Vagina (tissue), 2 donors: ENCODE measurements around the gene PHKA2. TPM values are rescaled to one million over a fixed set of nuclear protein-coding genes. Genes with fewer than 3 reads are reported as not detected.

ENCODE experiments used
- DNase-seq, 2 donors: peaks; one replicate each; pipeline ENCODE4 v3.0.0-alpha.2; 2017; ENCODE audit errors: extremely low spot score in 2 of 2
- H3K27ac ChIP-seq: fragments of 200-600 bp; sonication (generic); one replicate; pipeline ENCODE4 v1.5.1; 2019
- H3K27me3 ChIP-seq: fragments of 200-600 bp; sonication (generic); one replicate; pipeline ENCODE4 v1.5.1; 2019
- H3K36me3 ChIP-seq, 2 donors: fragments of 200-600 bp; sonication (generic); one replicate each; pipeline ENCODE4 v1.5.1; 2017 to 2019
- H3K4me1 ChIP-seq: fragments of 200-600 bp; sonication (generic); one replicate; pipeline ENCODE4 v1.5.1; 2019
- H3K4me3 ChIP-seq, 2 donors: fragments of 200-600 bp; sonication (generic); 1 replicate in 1 of 2; 2 replicates in 1 of 2; pipeline ENCODE4 v1.5.1; 2016 to 2019
- H3K9me3 ChIP-seq: fragments of 200-600 bp; sonication (generic); one replicate; pipeline ENCODE4 v1.5.1; 2019
- CTCF ChIP-seq, 3 experiments: fragments of 450-650 bp in 2 of 3; fragments of 200-600 bp in 1 of 3; sonication (generic) in 1 of 3; IDR thresholded peaks; one replicate each; pipeline ENCODE4 v1.5.1; 2017 to 2019; ENCODE audit warnings: antibody characterized with exemption in 3 of 3, mild to moderate bottlenecking in 2 of 3, moderate library complexity in 2 of 3
- POLR2A ChIP-seq, 2 donors: fragments of 450-650 bp; IDR thresholded peaks; one replicate each; pipeline ENCODE4 v1.6.1; 2017; ENCODE audit warnings: antibody characterized with exemption in 2 of 2, mild to moderate bottlenecking in 2 of 2, moderate library complexity in 2 of 2
- POLR2AphosphoS5 ChIP-seq, 2 donors: sonication (generic); formaldehyde crosslinking; IDR thresholded peaks; one replicate each; pipeline ENCODE4 v1.9.0; 2017; ENCODE audit warnings: antibody characterized with exemption in 2 of 2, mild to moderate bottlenecking in 2 of 2, low read depth in 1 of 2; ENCODE audit not compliant: insufficient read depth in 1 of 2
- intact Hi-C: fragments of 100-400 bp; cut with DNase I; formaldehyde crosslinking; loops from one replicate; pipeline ENCODE4 v1.15.1; 2023
- total RNA-seq: library from RNA; depleted of rRNA; stranded (reverse); fragments of >200 nt; gene quantifications from one replicate; pipeline ENCODE4 v1.2.3, GENCODE V29; 2016

PHKA2 gene
- total RNA-seq, 1 donor from 2014 or later, result 29.5 TPM

GRCh38 chrX:18894156-18894555, 89.8 kb downstream of the PHKA2 start:
- no peak for TF ChIP-seq POLR2AphosphoS5 (IDR thresholded peaks at IDR 0.05; ENCODE audit: insufficient read depth in 1 of 2, low read depth in 1 of 2)
- no peak for TF ChIP-seq CTCF (IDR thresholded peaks at IDR 0.05)
- TF ChIP-seq POLR2A (IDR thresholded peaks at IDR 0.05), result no peak
- H3K9me3 ChIP-seq, result no peaks in the 10 kb centered on the region
- no peak for DNase-seq
- H3K4me1 ChIP-seq, result peaks cover 12% of the 10 kb centered on the region
- no peaks in the 10 kb centered on the region for H3K27me3 ChIP-seq
- no peak overlapping the region for H3K27ac ChIP-seq
- intact Hi-C loops, result no loop called here
- no peaks in the 10 kb centered on the region for H3K36me3 ChIP-seq
- no peak overlapping the region for H3K4me3 ChIP-seq

GRCh38 chrX:18893536-18893935, 90.4 kb downstream of the PHKA2 start:
- Histone ChIP-seq H3K36me3 (no peaks in the 10 kb centered on the region), H3K27ac (no peak overlapping the region), H3K4me3 (no peak overlapping the region), H3K4me1 (peaks cover 12% of the 10 kb centered on the region), H3K27me3 (no peaks in the 10 kb centered on the region), H3K9me3 (no peaks in the 10 kb centered on the region)
- TF ChIP-seq POLR2AphosphoS5 (IDR thresholded peaks at IDR 0.05; ENCODE audit: insufficient read depth in 1 of 2, low read depth in 1 of 2), result no peak
- no peak for TF ChIP-seq CTCF (IDR thresholded peaks at IDR 0.05)
- TF ChIP-seq POLR2A (IDR thresholded peaks at IDR 0.05), result no peak
- intact Hi-C loops, result no loop called here
- DNase-seq, result no peak

- intact Hi-C loops, result no loop called here
- no peak overlapping the region for H3K27ac ChIP-seq
- no peaks in the 10 kb centered on the region for H3K36me3 ChIP-seq
- TF ChIP-seq POLR2AphosphoS5 (IDR thresholded peaks at IDR 0.05; ENCODE audit: insufficient read depth in 1 of 2, low read depth in 1 of 2) (no peak), CTCF (IDR thresholded peaks at IDR 0.05) (no peak), POLR2A (IDR thresholded peaks at IDR 0.05) (no peak)
- H3K27me3 ChIP-seq, result no peaks in the 10 kb centered on the region
- no peak overlapping the region for H3K4me3 ChIP-seq
- H3K9me3 ChIP-seq, result no peaks in the 10 kb centered on the region
- peaks cover 12% of the 10 kb centered on the region for H3K4me1 ChIP-seq
- no peak for DNase-seq
Observed at GRCh38 chrX:18892899-18893298, 91.0 kb downstream of the PHKA2 start.

GRCh38 chrX:18891548-18891945, 92.4 kb downstream of the PHKA2 start:
- H3K9me3 ChIP-seq, result no peaks in the 10 kb centered on the region
- TF ChIP-seq POLR2A (IDR thresholded peaks at IDR 0.05) (no peak), CTCF (IDR thresholded peaks at IDR 0.05) (no peak), POLR2AphosphoS5 (IDR thresholded peaks at IDR 0.05; ENCODE audit: insufficient read depth in 1 of 2, low read depth in 1 of 2) (no peak)
- peaks cover 17% of the 10 kb centered on the region for H3K4me1 ChIP-seq
- no peaks in the 10 kb centered on the region for H3K36me3 ChIP-seq
- intact Hi-C loops, result no loop called here
- DNase-seq, result no peak
- no peak overlapping the region for H3K27ac ChIP-seq
- H3K4me3 ChIP-seq, result no peak overlapping the region
- no peaks in the 10 kb centered on the region for H3K27me3 ChIP-seq

GRCh38 chrX:18890724-18891547, 93.0 kb downstream of the PHKA2 start:
- no peaks in the 10 kb centered on the region for H3K36me3 ChIP-seq
- no peak overlapping the region for H3K27ac ChIP-seq
- no peaks in the 10 kb centered on the region for H3K27me3 ChIP-seq
- no peak overlapping the region for H3K4me3 ChIP-seq
- H3K9me3 ChIP-seq, result no peaks in the 10 kb centered on the region
- intact Hi-C loops, result no loop called here
- DNase-seq, result no peak
- TF ChIP-seq POLR2A (IDR thresholded peaks at IDR 0.05), result no peak
- TF ChIP-seq CTCF (IDR thresholded peaks at IDR 0.05), result no peak
- TF ChIP-seq POLR2AphosphoS5 (IDR thresholded peaks at IDR 0.05; ENCODE audit: insufficient read depth in 1 of 2, low read depth in 1 of 2), result no peak
- H3K4me1 ChIP-seq, result peaks cover 12% of the 10 kb centered on the region
